Thoracic aorta (tissue), 2 donors: ENCODE measurements around the gene GET4. TPM values are rescaled to one million over a fixed set of nuclear protein-coding genes. Genes with fewer than 3 reads are reported as not detected.

Source experiments
- ATAC-seq: fragments of 150-250 bp; one replicate; pipeline ENCODE4 v1.8.0; 2017; ENCODE audit warnings: low read depth; ENCODE audit not compliant: insufficient number of reproducible peaks, low FRiP score
- DNase-seq: peaks from one replicate; pipeline ENCODE4 v3.0.0-alpha.2; 2020; ENCODE audit warnings: low spot score
- H3K27ac ChIP-seq, 2 donors: fragments of 200-600 bp; sonication (generic); 1 replicate in 1 of 2; 2 replicates in 1 of 2; pipeline ENCODE4 v1.5.1; 2016; ENCODE audit warnings: mild to moderate bottlenecking in 2 of 2, moderate library complexity in 2 of 2
- H3K27me3 ChIP-seq: fragments of 200-600 bp; sonication (generic); replicated peaks from 2 replicates; pipeline ENCODE4 v1.6.0; 2016; ENCODE audit warnings: mild to moderate bottlenecking; ENCODE audit not compliant: insufficient read depth
- H3K36me3 ChIP-seq: fragments of 200-600 bp; sonication (generic); one replicate; pipeline ENCODE4 v1.5.1; 2016
- H3K4me1 ChIP-seq, 2 donors: fragments of 200-600 bp; sonication (generic); 1 replicate in 1 of 2; 2 replicates in 1 of 2; pipeline versions ENCODE4 v1.5.1 to v1.6.0; 2016; ENCODE audit warnings: low read depth in 2 of 2, mild to moderate bottlenecking in 1 of 2; ENCODE audit not compliant: control insufficient read depth in 1 of 2
- H3K4me3 ChIP-seq: fragments of 200-600 bp; sonication (generic); 2 replicates; pipeline ENCODE4 v1.5.1; 2016; ENCODE audit warnings: mild to moderate bottlenecking
- H3K9me3 ChIP-seq: fragments of 200-600 bp; sonication (generic); 2 replicates; pipeline ENCODE4 v1.5.1; 2016
- total RNA-seq, 2 donors: library from RNA; depleted of rRNA; stranded (reverse); fragments of >200 nt; gene quantifications; one replicate each; pipeline versions ENCODE4 v1.1.0 to v1.2.3, GENCODE V29; 2016
- TF ChIP-seq, protein P1 (sequence below): fragments of 200-600 bp; sonication (generic); IDR thresholded peaks from one replicate; pipeline ENCODE4 v1.5.1; 2019; ENCODE audit warnings: antibody characterized with exemption

Gene GET4
- total RNA-seq, 2 donors from 2014 or later = 26.9 to 28.4 TPM

DNA sequence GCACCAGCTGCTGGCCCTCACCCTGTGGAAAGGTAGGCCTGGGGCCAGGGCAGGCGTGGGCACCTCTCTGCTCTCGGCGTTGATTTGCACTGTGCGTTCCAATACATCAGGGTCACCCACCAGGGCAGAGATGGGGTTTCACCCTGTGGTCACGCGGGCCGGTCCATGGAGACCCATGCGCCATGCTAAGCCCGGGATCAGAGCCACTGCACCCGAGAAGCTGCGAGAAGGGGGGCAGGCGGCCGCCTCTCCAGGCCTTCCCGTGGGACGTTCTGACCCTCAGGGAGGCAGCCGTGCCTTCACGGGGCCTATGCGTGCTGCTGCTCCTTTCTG is 11.1 kb downstream of the GET4 start:
- DNase-seq (no peak), ATAC-seq (no peak)
- Histone ChIP-seq H3K4me3 (no peak overlapping the region), H3K27ac (no peak overlapping the region), H3K27me3 (no peaks in the 10 kb centered on the region), H3K36me3 (peaks cover 52% of the 10 kb centered on the region), H3K9me3 (no peaks in the 10 kb centered on the region), H3K4me1 (peaks cover 7 to 20% of the 10 kb centered on the region in 2 donors)
- TF ChIP-seq, protein P1, sequence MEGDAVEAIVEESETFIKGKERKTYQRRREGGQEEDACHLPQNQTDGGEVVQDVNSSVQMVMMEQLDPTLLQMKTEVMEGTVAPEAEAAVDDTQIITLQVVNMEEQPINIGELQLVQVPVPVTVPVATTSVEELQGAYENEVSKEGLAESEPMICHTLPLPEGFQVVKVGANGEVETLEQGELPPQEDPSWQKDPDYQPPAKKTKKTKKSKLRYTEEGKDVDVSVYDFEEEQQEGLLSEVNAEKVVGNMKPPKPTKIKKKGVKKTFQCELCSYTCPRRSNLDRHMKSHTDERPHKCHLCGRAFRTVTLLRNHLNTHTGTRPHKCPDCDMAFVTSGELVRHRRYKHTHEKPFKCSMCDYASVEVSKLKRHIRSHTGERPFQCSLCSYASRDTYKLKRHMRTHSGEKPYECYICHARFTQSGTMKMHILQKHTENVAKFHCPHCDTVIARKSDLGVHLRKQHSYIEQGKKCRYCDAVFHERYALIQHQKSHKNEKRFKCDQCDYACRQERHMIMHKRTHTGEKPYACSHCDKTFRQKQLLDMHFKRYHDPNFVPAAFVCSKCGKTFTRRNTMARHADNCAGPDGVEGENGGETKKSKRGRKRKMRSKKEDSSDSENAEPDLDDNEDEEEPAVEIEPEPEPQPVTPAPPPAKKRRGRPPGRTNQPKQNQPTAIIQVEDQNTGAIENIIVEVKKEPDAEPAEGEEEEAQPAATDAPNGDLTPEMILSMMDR = no peak

DNA sequence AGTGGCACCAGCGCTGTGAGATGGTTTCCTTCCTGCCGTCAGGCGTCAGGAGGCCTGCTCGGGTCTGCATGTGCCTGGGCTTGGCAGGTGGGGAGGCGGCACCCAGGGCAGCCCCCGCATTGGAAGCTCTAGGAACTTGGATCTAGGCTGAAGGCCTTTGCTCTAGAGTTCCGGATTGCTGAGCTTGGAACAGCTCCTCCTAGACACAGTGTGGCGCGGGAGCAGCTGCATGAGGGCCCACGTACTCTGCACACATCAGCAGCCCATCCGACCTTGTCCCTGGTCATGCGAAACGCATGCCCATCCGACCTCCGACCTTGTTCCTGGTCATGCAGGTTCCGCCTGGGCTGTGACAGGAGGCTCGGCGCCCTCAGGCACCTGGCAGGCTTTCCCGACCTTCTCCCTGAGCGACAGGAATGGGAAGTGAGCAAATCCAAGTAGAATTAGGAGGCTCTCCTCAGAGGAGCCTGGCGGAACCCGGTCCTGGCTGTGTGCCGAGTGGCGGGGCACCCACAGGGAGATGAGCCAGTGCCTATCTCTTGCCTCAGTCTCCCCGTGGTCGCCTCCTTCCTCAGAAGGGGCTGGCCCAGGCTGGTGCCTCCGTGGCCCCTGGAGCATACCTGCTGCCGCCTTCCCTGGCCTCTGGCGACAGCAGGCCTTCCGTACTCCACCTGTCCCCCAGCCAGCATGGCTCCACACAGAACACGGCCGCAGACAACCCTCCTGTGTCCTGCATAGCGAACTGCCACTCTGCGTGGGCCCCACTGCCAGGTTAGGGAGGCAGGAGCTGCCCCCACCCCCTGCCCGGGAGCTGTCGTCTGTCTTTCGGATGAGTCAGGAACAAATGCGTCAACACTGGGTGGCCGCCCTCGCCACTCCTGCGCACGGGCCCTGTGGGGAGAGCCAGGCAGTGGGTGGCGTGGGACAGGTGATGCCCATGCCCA is 12.0 kb downstream of the GET4 start:
- TF ChIP-seq, protein P1 = no peak
- DNase-seq (no peak), ATAC-seq (no peak)
- Histone ChIP-seq H3K4me3 (no peak overlapping the region), H3K36me3 (peaks cover 52% of the 10 kb centered on the region), H3K9me3 (no peaks in the 10 kb centered on the region), H3K4me1 (peaks cover 7 to 11% of the 10 kb centered on the region in 2 donors), H3K27ac (no peak overlapping the region), H3K27me3 (no peaks in the 10 kb centered on the region)

DNA sequence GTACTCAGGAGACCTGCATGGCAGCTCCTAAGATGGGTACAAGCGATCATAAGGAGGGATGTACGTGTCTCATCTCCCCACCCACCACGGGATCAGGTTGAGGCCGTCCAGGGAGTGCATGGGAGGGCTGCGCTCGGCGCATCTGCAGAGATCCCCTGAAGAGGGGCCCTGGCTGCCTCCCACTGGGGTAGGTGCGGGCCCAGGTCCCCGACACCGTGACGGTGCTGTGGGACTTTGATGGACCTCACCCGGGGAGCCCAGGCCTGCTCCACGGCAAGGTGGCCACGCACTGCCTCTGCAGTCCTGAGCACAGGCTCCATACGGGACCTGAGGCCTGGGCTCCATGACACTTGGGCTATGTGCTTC is 12.7 kb downstream of the GET4 start:
- Histone ChIP-seq H3K9me3 (no peaks in the 10 kb centered on the region), H3K27me3 (no peaks in the 10 kb centered on the region), H3K27ac (no peak overlapping the region), H3K36me3 (peaks cover 55% of the 10 kb centered on the region), H3K4me3 (no peak overlapping the region), H3K4me1 (peaks cover 3 to 5% of the 10 kb centered on the region in 2 donors)
- TF ChIP-seq, protein P1 = no peak
- no peak for DNase-seq
- ATAC-seq = no peak

DNA sequence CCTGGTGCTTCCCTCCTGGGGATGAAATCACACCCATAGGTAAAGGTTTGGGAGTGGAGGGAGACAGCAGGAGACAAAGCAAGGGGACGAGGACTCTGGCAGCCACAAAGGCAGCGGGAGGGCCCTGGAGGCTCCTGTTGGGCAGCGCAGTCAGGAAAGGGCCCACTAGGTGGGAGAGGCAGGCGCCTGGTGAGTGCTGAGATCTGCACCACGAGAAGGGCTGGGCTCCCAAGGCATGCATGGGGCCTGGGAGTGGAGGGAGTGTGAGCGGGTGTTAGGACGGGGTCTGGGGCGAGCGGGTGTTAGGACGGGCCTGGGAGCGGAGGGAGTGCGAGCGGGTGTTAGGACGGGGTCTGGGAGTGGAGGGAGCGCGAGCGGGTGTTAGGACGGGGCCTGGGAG is 13.0 kb downstream of the GET4 start:
- H3K4me1 ChIP-seq = peaks cover 0 to under 1% of the 10 kb centered on the region in 2 donors
- no peak for ATAC-seq
- H3K9me3 ChIP-seq = no peaks in the 10 kb centered on the region
- TF ChIP-seq, protein P1 = no peak
- H3K4me3 ChIP-seq = no peak overlapping the region
- H3K36me3 ChIP-seq = peaks cover 59% of the 10 kb centered on the region
- no peak for DNase-seq
- H3K27ac ChIP-seq = no peak overlapping the region
- H3K27me3 ChIP-seq = no peaks in the 10 kb centered on the region

DNA sequence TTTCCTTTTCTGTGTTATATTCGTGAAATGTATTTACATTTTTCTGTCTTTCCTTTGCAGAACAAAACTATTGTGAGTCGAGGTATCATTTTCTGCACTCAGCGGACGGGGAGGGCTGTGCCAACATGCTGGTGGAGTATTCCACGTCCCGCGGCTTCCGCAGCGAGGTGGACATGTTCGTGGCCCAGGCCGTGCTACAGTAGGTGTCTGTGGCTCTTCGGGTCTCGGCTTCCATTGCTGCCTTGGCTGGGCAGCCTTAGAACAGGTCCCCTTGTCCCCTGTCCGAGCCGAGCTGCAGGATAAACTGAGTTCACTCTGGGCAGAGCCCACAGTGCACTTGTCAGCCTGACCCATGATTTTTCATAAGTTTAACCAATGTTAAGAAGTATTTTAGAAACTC is 14.5 kb downstream of the GET4 start:
- TF ChIP-seq, protein P1 = no peak
- H3K36me3 ChIP-seq = peaks cover 74% of the 10 kb centered on the region
- no peaks in the 10 kb centered on the region for H3K9me3 ChIP-seq
- no peak for DNase-seq
- H3K27me3 ChIP-seq = no peaks in the 10 kb centered on the region
- H3K4me3 ChIP-seq = no peak overlapping the region
- no peak for ATAC-seq
- H3K27ac ChIP-seq = no peak overlapping the region
- H3K4me1 ChIP-seq = no peaks in the 10 kb centered on the region
